HEK293 (cell line): ENCODE results near the gene HOXD11.
A peak's percentile ranks its signal among the peaks of the same experiment; 100 is the strongest.

Experiments
- CTCF ChIA-PET: fragments of 350-600 bp; formaldehyde crosslinking; extraction: SDS; loops from one replicate; lab custom pipeline; 2021; ENCODE audit warnings: antibody characterized with exemption; lab: Yijun Ruan, JAX
- POLR2A ChIA-PET: fragments of 300-600 bp; formaldehyde crosslinking; extraction: SDS; loops from one replicate; lab custom pipeline; 2020; ENCODE audit warnings: antibody characterized with exemption, inconsistent platforms; lab: Yijun Ruan, JAX
- H3K27ac ChIP-seq: fragments of 200-500 bp; sonication (Bioruptor generic); 2 replicates; pipeline ENCODE4 v1.5.1; 2014; ENCODE audit warnings: low read depth, low read length, control low read depth, inconsistent platforms; ENCODE audit errors: extremely low read depth
- H3K36me3 ChIP-seq, 2 experiments: fragments of 200-500 bp in 1 of 2; sonication (Bioruptor generic) in 1 of 2; 1 replicate in 1 of 2; 2 replicates in 1 of 2; pipeline ENCODE4 v1.5.1; 2014 to 2017; ENCODE audit warnings: inconsistent platforms in 2 of 2, low read length in 2 of 2; ENCODE audit not compliant: control insufficient read depth in 2 of 2, insufficient read depth in 1 of 2
- H3K4me1 ChIP-seq: fragments of 200-500 bp; sonication (Bioruptor generic); 2 replicates; pipeline ENCODE4 v1.5.1; 2014; ENCODE audit warnings: mild to moderate bottlenecking, low read length, inconsistent platforms; ENCODE audit not compliant: control insufficient read depth, insufficient read depth
- H3K4me3 ChIP-seq: 2 replicates; pipeline ENCODE4 v1.5.1; 2011; ENCODE audit warnings: low read depth, mild to moderate bottlenecking, control low read depth, low read length, moderate library complexity
- H3K9me3 ChIP-seq: fragments of 200-500 bp; sonication (Bioruptor generic); 2 replicates; pipeline ENCODE4 v1.5.1; 2014; ENCODE audit warnings: low read depth, low read length, inconsistent platforms; ENCODE audit not compliant: control insufficient read depth, insufficient read depth
- BCL11A ChIP-seq: fragments of 450-650 bp; formaldehyde crosslinking; IDR thresholded peaks from 2 replicates; pipeline ENCODE4 v1.5.1; 2016; ENCODE audit warnings: low read depth, missing biosample characterization, missing genetic modification characterization
- CTCF ChIP-seq: fragments of 450-650 bp; formaldehyde crosslinking; IDR thresholded peaks from 2 replicates; pipeline ENCODE4 v1.5.1; 2016; ENCODE audit warnings: missing biosample characterization, missing genetic modification characterization
- GLI2 ChIP-seq: fragments of 450-650 bp; formaldehyde crosslinking; IDR thresholded peaks from 2 replicates; pipeline ENCODE4; 2017; ENCODE audit warnings: missing biosample characterization, missing genetic modification characterization, low read depth, borderline replicate concordance
- HOXC10 ChIP-seq: sonication (generic); formaldehyde crosslinking; IDR thresholded peaks from 2 replicates; pipeline ENCODE4 v1.8.1; 2023; ENCODE audit warnings: mild to moderate bottlenecking, missing genetic modification reagents
- KLF9 ChIP-seq: fragments of 450-650 bp; formaldehyde crosslinking; IDR thresholded peaks from 2 replicates; pipeline ENCODE4 v1.5.1; 2016; ENCODE audit warnings: missing biosample characterization, missing genetic modification characterization, low read depth
- OSR2 ChIP-seq: fragments of 450-650 bp; formaldehyde crosslinking; IDR thresholded peaks from 2 replicates; pipeline ENCODE4 v1.5.1; 2016; ENCODE audit warnings: missing biosample characterization, missing genetic modification characterization
- SCRT1 ChIP-seq: fragments of 450-650 bp; formaldehyde crosslinking; IDR thresholded peaks from 2 replicates; pipeline ENCODE4 v1.5.1; 2016; ENCODE audit warnings: missing biosample characterization, missing genetic modification characterization, borderline replicate concordance
- SCRT2 ChIP-seq: fragments of 450-650 bp; formaldehyde crosslinking; IDR thresholded peaks from 2 replicates; pipeline ENCODE4 v1.5.1; 2016; ENCODE audit warnings: missing biosample characterization, missing genetic modification characterization
- SP7 ChIP-seq: fragments of 450-650 bp; formaldehyde crosslinking; IDR thresholded peaks from 2 replicates; pipeline ENCODE4 v1.5.1; 2016; ENCODE audit warnings: missing biosample characterization, missing genetic modification characterization
- ZBTB17 ChIP-seq: fragments of 450-650 bp; formaldehyde crosslinking; IDR thresholded peaks from 2 replicates; pipeline ENCODE4 v1.5.1; 2016; ENCODE audit warnings: missing biosample characterization, missing genetic modification characterization
- ZBTB44 ChIP-seq: fragments of 450-650 bp; IDR thresholded peaks from 2 replicates; pipeline ENCODE4 v1.5.1; 2018; ENCODE audit warnings: missing biosample characterization, mild to moderate bottlenecking, missing genetic modification characterization
- ZBTB8A ChIP-seq: fragments of 450-650 bp; formaldehyde crosslinking; IDR thresholded peaks from 2 replicates; pipeline ENCODE4 v1.5.1; 2016; ENCODE audit warnings: missing biosample characterization, missing genetic modification characterization
- ZEB2 ChIP-seq: fragments of 450-650 bp; formaldehyde crosslinking; IDR thresholded peaks from 2 replicates; pipeline ENCODE4 v1.5.1; 2016; ENCODE audit warnings: missing biosample characterization, missing genetic modification characterization
- ZNF404 ChIP-seq: fragments of 450-650 bp; formaldehyde crosslinking; IDR thresholded peaks from 2 replicates; pipeline ENCODE4 v1.5.1; 2017; ENCODE audit warnings: missing biosample characterization, missing genetic modification characterization
- ZNF449 ChIP-seq: fragments of 450-650 bp; formaldehyde crosslinking; IDR thresholded peaks from 2 replicates; pipeline ENCODE4 v1.5.1; 2017; ENCODE audit warnings: missing biosample characterization, mild to moderate bottlenecking, missing genetic modification characterization, moderate library complexity
- ZNF518A ChIP-seq: fragments of 450-650 bp; formaldehyde crosslinking; conservative IDR thresholded peaks from 2 replicates; pipeline ENCODE4 v1.5.1; 2016; ENCODE audit warnings: low read depth, missing biosample characterization, missing genetic modification characterization
- ZNF654 ChIP-seq: fragments of 450-650 bp; formaldehyde crosslinking; IDR thresholded peaks from 2 replicates; pipeline ENCODE4 v1.5.1; 2016; ENCODE audit warnings: low read depth, missing biosample characterization, missing genetic modification characterization
- ZNF660 ChIP-seq: fragments of 450-650 bp; IDR thresholded peaks from 2 replicates; pipeline ENCODE4 v1.5.1; 2018; ENCODE audit warnings: missing biosample characterization, mild to moderate bottlenecking, missing genetic modification characterization
- ZNF664 ChIP-seq: fragments of 450-650 bp; formaldehyde crosslinking; IDR thresholded peaks from 2 replicates; pipeline ENCODE4 v1.5.1; 2016; ENCODE audit warnings: missing biosample characterization, missing genetic modification characterization
- ZSCAN23 ChIP-seq: fragments of 450-650 bp; formaldehyde crosslinking; IDR thresholded peaks from 2 replicates; pipeline ENCODE4 v1.5.1; 2016; ENCODE audit warnings: missing biosample characterization, missing genetic modification characterization
- ZXDB ChIP-seq: fragments of 450-650 bp; formaldehyde crosslinking; IDR thresholded peaks from 2 replicates; pipeline ENCODE4 v1.5.1; 2016; ENCODE audit warnings: missing biosample characterization, missing genetic modification characterization

Gene HOXD11

GRCh38 chr2:176126929-176127773 lies 20.1 kb downstream of the HOXD11 start:
- ChIA-PET POLR2A (interaction anchor here (0.6 to 2.1 kb wide), 2 partner anchors 22 to 949 kb away, joined by 3 to 11 read pairs; no protein-coding TSS in a partner anchor), CTCF (interaction anchor here (0.5 to 3.5 kb wide), 62 partner anchors 10 to 1643 kb away, joined by 3 to 51 read pairs (median 4); partner anchors contain the start of genes HOXD10 and HOXD11)
- H3K4me3 ChIP-seq, result no peak overlapping the region
- peaks cover 5% of the 10 kb centered on the region; the same call in 1 of the 2 replicates for H3K4me1 ChIP-seq
- TF ChIP-seq HOXC10 (CRISPR knock-in tag) (no peak), ZBTB44 (tag by site-specific recombination) (peak; percentile 79), SP7 (tag by site-specific recombination) (no peak), ZNF518A (tag by site-specific recombination) (no peak), ZNF449 (tag by site-specific recombination) (no peak), ZXDB (0 out of 2 replicates have a peak, but pooled peaks have one; percentile 11), GLI2 (tag by site-specific recombination) (no peak), ZSCAN23 (tag by site-specific recombination) (no peak), ZBTB17 (peak; percentile 73), ZNF404 (tag by site-specific recombination) (no peak), ZEB2 (tag by site-specific recombination) (peak; percentile 53), BCL11A (no peak), CTCF (tag by site-specific recombination) (peak; percentile 63), ZNF660 (tag by site-specific recombination) (peak; percentile 73; the same call in 1 of the 2 replicates), ZNF654 (tag by site-specific recombination) (peak; percentile 92), ZBTB8A (peak; percentile 14; the same call in 1 of the 2 replicates), OSR2 (peak; percentile 79), SCRT1 (tag by site-specific recombination) (peak; percentile 65; the same call in 1 of the 2 replicates), ZNF664 (no peak), SCRT2 (tag by site-specific recombination) (peak; percentile 51), KLF9 (tag by site-specific recombination) (no peak)
- H3K9me3 ChIP-seq, result no peaks in the 10 kb centered on the region
- H3K36me3 ChIP-seq, result peaks cover 0 to 30% of the 10 kb centered on the region in 2 experiments; a peak in 1 of 3 replicates
- no peak overlapping the region for H3K27ac ChIP-seq
